Measurements from ENCODE around the gene CTRB1.

- TF ChIP-seq, protein P1, sequence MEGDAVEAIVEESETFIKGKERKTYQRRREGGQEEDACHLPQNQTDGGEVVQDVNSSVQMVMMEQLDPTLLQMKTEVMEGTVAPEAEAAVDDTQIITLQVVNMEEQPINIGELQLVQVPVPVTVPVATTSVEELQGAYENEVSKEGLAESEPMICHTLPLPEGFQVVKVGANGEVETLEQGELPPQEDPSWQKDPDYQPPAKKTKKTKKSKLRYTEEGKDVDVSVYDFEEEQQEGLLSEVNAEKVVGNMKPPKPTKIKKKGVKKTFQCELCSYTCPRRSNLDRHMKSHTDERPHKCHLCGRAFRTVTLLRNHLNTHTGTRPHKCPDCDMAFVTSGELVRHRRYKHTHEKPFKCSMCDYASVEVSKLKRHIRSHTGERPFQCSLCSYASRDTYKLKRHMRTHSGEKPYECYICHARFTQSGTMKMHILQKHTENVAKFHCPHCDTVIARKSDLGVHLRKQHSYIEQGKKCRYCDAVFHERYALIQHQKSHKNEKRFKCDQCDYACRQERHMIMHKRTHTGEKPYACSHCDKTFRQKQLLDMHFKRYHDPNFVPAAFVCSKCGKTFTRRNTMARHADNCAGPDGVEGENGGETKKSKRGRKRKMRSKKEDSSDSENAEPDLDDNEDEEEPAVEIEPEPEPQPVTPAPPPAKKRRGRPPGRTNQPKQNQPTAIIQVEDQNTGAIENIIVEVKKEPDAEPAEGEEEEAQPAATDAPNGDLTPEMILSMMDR (IDR thresholded peaks at IDR 0.05 in 8 of 11, conservative IDR thresholded peaks at IDR 0.05 in 3 of 11), result no peak
- TF ChIP-seq POLR2AphosphoS5 (IDR thresholded peaks at IDR 0.05), result no peak
Measured at GRCh38 chr16:75179208-75179607, 39.6 kb upstream of the CTRB1 start.
